ENCODE results near the gene RIN3. TPM values are rescaled to one million over a fixed set of nuclear protein-coding genes. Genes with fewer than 3 reads are reported as not detected.

RIN3 gene
- total and polyA plus RNA-seq, 2 donors (not counting 3 experiments of a cell fraction or from before 2014, with no cell fraction given), result 5.1 to 20.8 TPM

GRCh38 chr14:92656306-92657081 lies 142.9 kb downstream of the RIN3 start:
- no peaks in the 10 kb centered on the region for H3K4me1 ChIP-seq (ENCODE audit: control insufficient read depth, extremely low read depth, insufficient read depth, low read length)
- no peaks in the 10 kb centered on the region for H3K79me2 ChIP-seq (ENCODE audit: control insufficient read depth, insufficient read depth, low read length)
- TF ChIP-seq, protein P1, sequence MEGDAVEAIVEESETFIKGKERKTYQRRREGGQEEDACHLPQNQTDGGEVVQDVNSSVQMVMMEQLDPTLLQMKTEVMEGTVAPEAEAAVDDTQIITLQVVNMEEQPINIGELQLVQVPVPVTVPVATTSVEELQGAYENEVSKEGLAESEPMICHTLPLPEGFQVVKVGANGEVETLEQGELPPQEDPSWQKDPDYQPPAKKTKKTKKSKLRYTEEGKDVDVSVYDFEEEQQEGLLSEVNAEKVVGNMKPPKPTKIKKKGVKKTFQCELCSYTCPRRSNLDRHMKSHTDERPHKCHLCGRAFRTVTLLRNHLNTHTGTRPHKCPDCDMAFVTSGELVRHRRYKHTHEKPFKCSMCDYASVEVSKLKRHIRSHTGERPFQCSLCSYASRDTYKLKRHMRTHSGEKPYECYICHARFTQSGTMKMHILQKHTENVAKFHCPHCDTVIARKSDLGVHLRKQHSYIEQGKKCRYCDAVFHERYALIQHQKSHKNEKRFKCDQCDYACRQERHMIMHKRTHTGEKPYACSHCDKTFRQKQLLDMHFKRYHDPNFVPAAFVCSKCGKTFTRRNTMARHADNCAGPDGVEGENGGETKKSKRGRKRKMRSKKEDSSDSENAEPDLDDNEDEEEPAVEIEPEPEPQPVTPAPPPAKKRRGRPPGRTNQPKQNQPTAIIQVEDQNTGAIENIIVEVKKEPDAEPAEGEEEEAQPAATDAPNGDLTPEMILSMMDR (IDR thresholded peaks at IDR 0.05; ENCODE audit: extremely low read depth in 1 of 2, insufficient read depth in 1 of 2, low read depth in 1 of 2, low read length in 2 of 2), result peak in 1 of 2 donors; percentile 10
- no peak for TF ChIP-seq EZH2 (IDR thresholded peaks at IDR 0.05; ENCODE audit: borderline replicate concordance, low read depth, low read length, severe bottlenecking)
- no peaks in the 10 kb centered on the region for H3K27me3 ChIP-seq (ENCODE audit: control insufficient read depth in 2 of 2, insufficient read depth in 2 of 2, low read length in 2 of 2)
- FAIRE-seq (no peak), DNase-seq (ENCODE audit: low read depth, low spot score) (no peak)
- no peaks in the 10 kb centered on the region for H3K9me3 ChIP-seq (replicated peaks; ENCODE audit: control insufficient read depth, insufficient read depth, low read length)
- ChIA-PET POLR2A (no interaction called here), CTCF (interaction anchor here (1.4 kb wide), 1 partner anchor 30 kb away, joined by 4 read pairs; no protein-coding TSS in a partner anchor)
- no peak overlapping the region for H3K9ac ChIP-seq (replicated peaks; ENCODE audit: extremely low read depth, insufficient read depth, low read length)
- no peak overlapping the region for H2AFZ ChIP-seq (ENCODE audit: low read depth, low read length)
- intact Hi-C loops (cut with micrococcal nuclease), result no loop called here
- H3K4me2 ChIP-seq (ENCODE audit: insufficient read depth, low read length), result no peak overlapping the region
- BruUV-seq (replicated peaks), result no TSS peak
- no peak overlapping the region for H3K27ac ChIP-seq (ENCODE audit: insufficient read depth, low read depth, low read length)
- H3K4me3 ChIP-seq (replicated peaks in 1 of 3; ENCODE audit: insufficient read depth in 1 of 3, low read depth in 1 of 3, low read length in 3 of 3), result no peak overlapping the region
- dilution Hi-C loops (cut with MboI; ENCODE audit: extremely low pct_ligation_motif_present, low sequenced_read_pairs), result no loop called here
- H4K20me1 ChIP-seq (replicated peaks; ENCODE audit: control insufficient read depth, extremely low read depth, insufficient read depth, low read length), result no peaks in the 10 kb centered on the region
- H3K36me3 ChIP-seq (ENCODE audit: control insufficient read depth in 2 of 2, extremely low read depth in 1 of 2, insufficient read depth in 2 of 2, low read length in 2 of 2), result no peaks in the 10 kb centered on the region
- no peaks in the 10 kb centered on the region for H3K9me1 ChIP-seq (replicated peaks; ENCODE audit: control insufficient read depth, extremely low read depth, insufficient read depth, low read length)

DNA sequence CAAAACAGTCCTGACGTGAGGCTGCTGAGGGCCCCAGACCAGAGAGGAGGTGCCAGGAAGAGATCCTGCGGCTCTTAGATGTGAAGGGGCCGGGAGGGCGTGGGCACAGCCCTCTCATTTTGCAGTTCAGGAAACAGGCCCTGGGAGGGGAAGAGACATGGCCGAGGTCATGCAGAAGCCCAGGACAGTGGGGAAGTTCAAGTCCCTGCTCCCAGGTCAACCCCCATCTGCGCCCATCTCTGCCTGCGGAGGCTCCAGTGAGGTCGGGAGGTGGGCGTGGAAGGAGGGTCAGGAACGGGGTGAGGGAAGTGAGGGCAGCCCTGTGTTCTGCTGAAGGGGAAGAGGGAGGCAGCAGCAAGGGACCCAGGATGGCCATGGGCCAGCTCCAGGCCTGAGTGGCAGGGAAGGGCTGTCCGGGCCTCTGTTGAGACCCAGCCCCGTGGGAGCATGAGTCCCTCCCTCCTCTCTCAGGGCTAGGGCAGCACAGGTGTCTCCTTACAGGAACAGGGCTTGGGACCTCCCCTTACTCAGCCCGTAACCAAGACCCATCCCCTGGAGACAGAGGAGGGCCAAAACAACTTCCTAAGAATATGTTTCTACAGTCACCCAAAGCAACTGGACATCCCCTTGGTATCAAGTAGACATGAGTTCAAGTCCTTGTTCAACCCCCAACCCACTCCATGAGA lies 144.0 kb downstream of the RIN3 start:
- Histone ChIP-seq H3K27ac (ENCODE audit: insufficient read depth, low read depth, low read length) (no peak overlapping the region), H3K36me3 (ENCODE audit: control insufficient read depth in 2 of 2, extremely low read depth in 1 of 2, insufficient read depth in 2 of 2, low read length in 2 of 2) (no peaks in the 10 kb centered on the region), H3K4me3 (replicated peaks in 1 of 3; ENCODE audit: insufficient read depth in 1 of 3, low read depth in 1 of 3, low read length in 3 of 3) (no peak overlapping the region), H3K27me3 (ENCODE audit: control insufficient read depth in 2 of 2, insufficient read depth in 2 of 2, low read length in 2 of 2) (no peaks in the 10 kb centered on the region), H3K79me2 (ENCODE audit: control insufficient read depth, insufficient read depth, low read length) (no peaks in the 10 kb centered on the region), H3K4me1 (ENCODE audit: control insufficient read depth, extremely low read depth, insufficient read depth, low read length) (no peaks in the 10 kb centered on the region), H2AFZ (ENCODE audit: low read depth, low read length) (no peak overlapping the region), H3K4me2 (ENCODE audit: insufficient read depth, low read length) (no peak overlapping the region), H3K9me3 (replicated peaks; ENCODE audit: control insufficient read depth, insufficient read depth, low read length) (no peaks in the 10 kb centered on the region), H3K9ac (replicated peaks; ENCODE audit: extremely low read depth, insufficient read depth, low read length) (no peak overlapping the region), H3K9me1 (replicated peaks; ENCODE audit: control insufficient read depth, extremely low read depth, insufficient read depth, low read length) (no peaks in the 10 kb centered on the region), H4K20me1 (replicated peaks; ENCODE audit: control insufficient read depth, extremely low read depth, insufficient read depth, low read length) (no peaks in the 10 kb centered on the region)
- CTCF ChIA-PET, result interaction anchor here (1.4 kb wide), 1 partner anchor 29 kb away, joined by 4 read pairs; no protein-coding TSS in a partner anchor
- intact Hi-C loops (cut with micrococcal nuclease), result no loop called here
- TF ChIP-seq POLR2A (IDR thresholded peaks at IDR 0.05; ENCODE audit: low read depth, low read length), result no peak
- no peak for TF ChIP-seq FOS (IDR thresholded peaks at IDR 0.05; ENCODE audit: borderline replicate concordance, insufficient read depth, low read length)
- TF ChIP-seq GATA2 (IDR thresholded peaks at IDR 0.05; ENCODE audit: insufficient read depth, insufficient read length, low read depth, low read length), result no peak
- TF ChIP-seq MYC (IDR thresholded peaks at IDR 0.05; ENCODE audit: low read depth, low read length), result no peak
- TF ChIP-seq MAX (IDR thresholded peaks at IDR 0.05; ENCODE audit: insufficient read depth, insufficient read length), result no peak
- TF ChIP-seq, protein P1 (IDR thresholded peaks at IDR 0.05; ENCODE audit: extremely low read depth in 1 of 2, insufficient read depth in 1 of 2, low read depth in 1 of 2, low read length in 2 of 2), result no peak
- TF ChIP-seq POLR2AphosphoS5 (IDR thresholded peaks at IDR 0.05; ENCODE audit: insufficient read depth, low read depth, low read length), result no peak
- TF ChIP-seq JUN (IDR thresholded peaks at IDR 0.05; ENCODE audit: borderline replicate concordance, insufficient read depth, insufficient read length, low read depth), result no peak
- TF ChIP-seq EZH2 (IDR thresholded peaks at IDR 0.05; ENCODE audit: borderline replicate concordance, low read depth, low read length, severe bottlenecking), result no peak
- DNase-seq (ENCODE audit: low read depth, low spot score) (no peak), FAIRE-seq (no peak)
- dilution Hi-C loops (cut with MboI; ENCODE audit: extremely low pct_ligation_motif_present, low sequenced_read_pairs), result no loop called here
- no TSS peak for BruUV-seq (replicated peaks)
- POLR2A ChIA-PET, result no interaction called here
